GM21723 (cell line): ENCODE measurements around the gene WTAP.
"Not testable (repeated sequence)": the region's sequence is repeated elsewhere in the genome, so short reads cannot be mapped to it uniquely, and the experiment has no call there.

Experiments
- ATAC-seq: cut with Tn5 transposase; IDR thresholded peaks from one replicate; pipeline ENCODE4 v1.9.1; 2021; ENCODE audit warnings: mild to moderate bottlenecking, moderate library complexity; ENCODE audit not compliant: unreplicated experiment

Gene WTAP

GRCh38 chr6:159759645-159760044 lies 32.3 kb downstream of the WTAP start:
- ATAC-seq: no peak

- no peak for ATAC-seq
Observed at GRCh38 chr6:159760602-159761057, 33.3 kb downstream of the WTAP start.

- ATAC-seq: peak; percentile 1
Observed at GRCh38 chr6:159761129-159761872, 34.0 kb downstream of the WTAP start.

GRCh38 chr6:159761873-159762680 lies 34.8 kb downstream of the WTAP start, which contains the start of gene ACAT2:
Gene ACAT2 (plus strand): TSS chr6:159762045. CDS start chr6:159762088, 43 bp downstream.
- ATAC-seq: peak; percentile 98

- peak; percentile 13 for ATAC-seq
Observed at GRCh38 chr6:159762681-159763293, 35.5 kb downstream of the WTAP start.

GRCh38 chr6:159766906-159767305 lies 39.6 kb downstream of the WTAP start:
- no peak for ATAC-seq

GRCh38 chr6:159769470-159769869 lies 42.2 kb downstream of the WTAP start:
- no peak for ATAC-seq

GRCh38 chr6:159772196-159772595 lies 44.9 kb downstream of the WTAP start:
- ATAC-seq: no peak

- no peak for ATAC-seq
Observed at GRCh38 chr6:159777240-159777904, 50.1 kb downstream of the WTAP start.

- ATAC-seq: no peak
Observed at GRCh38 chr6:159778131-159778530, 50.8 kb downstream of the WTAP start.

GRCh38 chr6:159778542-159779103 lies 51.3 kb downstream of the WTAP start:
- ATAC-seq: no peak

GRCh38 chr6:159788276-159788675 lies 61.0 kb downstream of the WTAP start:
- ATAC-seq: no peak

GRCh38 chr6:159788753-159789376 lies 61.6 kb downstream of the WTAP start:
- peak; percentile 15 for ATAC-seq

GRCh38 chr6:159789377-159790148 lies 62.3 kb downstream of the WTAP start, which contains the start of gene TCP1:
Gene TCP1 (minus strand): TSS chr6:159789602. CDS start chr6:159789468, 134 bp downstream.
- peak; percentile 76 for ATAC-seq

GRCh38 chr6:159790149-159790955 lies 63.0 kb downstream of the WTAP start, which contains the start of gene MRPL18:
Gene MRPL18 (plus strand): TSS chr6:159790467. CDS start chr6:159790588, 121 bp downstream.
- ATAC-seq: peak; percentile 84

- no peak for ATAC-seq
Observed at GRCh38 chr6:159790956-159791598, 63.8 kb downstream of the WTAP start.

- ATAC-seq: not testable (repeated sequence)
Observed at GRCh38 chr6:159794976-159795375, 67.7 kb downstream of the WTAP start.

GRCh38 chr6:159797554-159797953 lies 70.2 kb downstream of the WTAP start:
- ATAC-seq: no peak
